ENCODE results near the gene HPCAL1.

GRCh38 chr2:10357193-10358169, 54.8 kb downstream of the HPCAL1 start:
- TF ChIP-seq CTCF (IDR thresholded peaks at IDR 0.05) (no peak), EZH2phosphoT487 (IDR thresholded peaks at IDR 0.05) (no peak)

All from neural progenitor cell (in vitro differentiated cells).